Loucy (cell line): ENCODE measurements around the gene GRID1.

Source experiments
- H2AFZ ChIP-seq: fragments of 200-600 bp; sonication (generic); 2 replicates; pipeline ENCODE4 v1.6.0; 2016; ENCODE audit warnings: antibody characterized with exemption, mild to moderate bottlenecking, low read length, moderate library complexity
- H3F3A ChIP-seq: fragments of 200-600 bp; 2 replicates; pipeline ENCODE4 v1.6.0; 2016; ENCODE audit warnings: antibody characterized with exemption, low read depth, mild to moderate bottlenecking
- H3K27me3 ChIP-seq: fragments of 200-600 bp; sonication (generic); 2 replicates; pipeline ENCODE4 v1.6.1; 2014; ENCODE audit warnings: low read length, mild to moderate bottlenecking; ENCODE audit not compliant: insufficient read depth, poor library complexity, severe bottlenecking
- H3K36me3 ChIP-seq: fragments of 200-600 bp; sonication (generic); 2 replicates; pipeline ENCODE4 v1.6.1; 2016; ENCODE audit warnings: low read length; ENCODE audit not compliant: insufficient read depth
- H3K4me1 ChIP-seq: fragments of 200-600 bp; sonication (generic); 2 replicates; pipeline ENCODE4 v1.5.1; 2014; ENCODE audit warnings: low read length, mild to moderate bottlenecking; ENCODE audit not compliant: insufficient read depth, poor library complexity, severe bottlenecking
- H3K4me2 ChIP-seq: fragments of 200-600 bp; sonication (generic); 2 replicates; pipeline ENCODE4 v1.6.0; 2014; ENCODE audit warnings: antibody characterized with exemption, low read length, low read depth, mild to moderate bottlenecking; ENCODE audit not compliant: poor library complexity, severe bottlenecking
- H3K4me3 ChIP-seq: fragments of 200-600 bp; sonication (generic); 2 replicates; pipeline ENCODE4 v1.5.1; 2014; ENCODE audit warnings: low read length, mild to moderate bottlenecking, mixed read lengths; ENCODE audit not compliant: poor library complexity, severe bottlenecking
- H3K79me2 ChIP-seq: fragments of 200-600 bp; sonication (generic); 2 replicates; pipeline ENCODE4 v1.6.1; 2014; ENCODE audit warnings: low read length; ENCODE audit not compliant: insufficient read depth
- H3K9ac ChIP-seq: fragments of 200-600 bp; sonication (generic); 2 replicates; pipeline ENCODE4 v1.6.0; 2014; ENCODE audit warnings: mild to moderate bottlenecking, low read depth, low read length, moderate library complexity; ENCODE audit not compliant: poor library complexity, severe bottlenecking
- H3K9me2 ChIP-seq: fragments of 200-600 bp; sonication (generic); replicated peaks from 2 replicates; pipeline ENCODE4 v1.6.1; 2016; ENCODE audit warnings: low read depth, low read length, mixed read lengths
- H3K9me3 ChIP-seq: fragments of 200-600 bp; sonication (generic); 2 replicates; pipeline ENCODE4 v1.6.1; 2014; ENCODE audit warnings: mild to moderate bottlenecking, antibody characterized with exemption, low read length, low read depth; ENCODE audit not compliant: insufficient read depth
- H4K20me1 ChIP-seq: fragments of 200-600 bp; sonication (generic); 2 replicates; pipeline ENCODE4 v1.6.0; 2014; ENCODE audit warnings: antibody characterized with exemption, low read length, mild to moderate bottlenecking; ENCODE audit not compliant: insufficient read depth, poor library complexity, severe bottlenecking
- CTCF ChIP-seq: fragments of 200-600 bp; sonication (generic); conservative IDR thresholded peaks from 2 replicates; pipeline ENCODE4 v1.5.1; 2014; ENCODE audit warnings: mild to moderate bottlenecking, antibody characterized with exemption, low read length
- EZH2phosphoT487 ChIP-seq: fragments of 200-600 bp; IDR thresholded peaks from 2 replicates; pipeline ENCODE4 v1.6.1; 2018; ENCODE audit warnings: antibody characterized with exemption, mild to moderate bottlenecking, moderate library complexity, borderline replicate concordance

GRID1 gene

GRCh38 chr10:86368046-86368445 lies 1.5 kb upstream of the GRID1 start:
- H3K4me3 ChIP-seq = no peak overlapping the region
- no peak overlapping the region for H3K4me2 ChIP-seq
- no peaks in the 10 kb centered on the region for H3K36me3 ChIP-seq
- TF ChIP-seq CTCF (no peak), EZH2phosphoT487 (no peak)
- H4K20me1 ChIP-seq = no peaks in the 10 kb centered on the region
- H3K79me2 ChIP-seq = no peaks in the 10 kb centered on the region
- H3K9me3 ChIP-seq = no peaks in the 10 kb centered on the region
- no peaks in the 10 kb centered on the region for H3K9me2 ChIP-seq
- H3K4me1 ChIP-seq = no peaks in the 10 kb centered on the region
- H2AFZ ChIP-seq = no peak overlapping the region
- no peak overlapping the region for H3K9ac ChIP-seq
- H3F3A ChIP-seq = no peaks in the 10 kb centered on the region
- H3K27me3 ChIP-seq = no peaks in the 10 kb centered on the region

GRCh38 chr10:86367152-86367951 lies 757 bp upstream of the GRID1 start:
- Histone ChIP-seq H3K9ac (no peak overlapping the region), H4K20me1 (no peaks in the 10 kb centered on the region), H3K9me2 (no peaks in the 10 kb centered on the region), H3K79me2 (no peaks in the 10 kb centered on the region), H3K4me1 (no peaks in the 10 kb centered on the region), H3K4me3 (no peak overlapping the region), H3F3A (no peaks in the 10 kb centered on the region), H3K4me2 (no peak overlapping the region), H3K36me3 (no peaks in the 10 kb centered on the region), H2AFZ (no peak overlapping the region), H3K9me3 (no peaks in the 10 kb centered on the region), H3K27me3 (no peaks in the 10 kb centered on the region)
- TF ChIP-seq EZH2phosphoT487 = no peak
- no peak for TF ChIP-seq CTCF

GRCh38 chr10:86366902-86367151 lies 232 bp upstream of the GRID1 start:
- Histone ChIP-seq H4K20me1 (no peaks in the 10 kb centered on the region), H3K4me3 (no peak overlapping the region), H3K79me2 (no peaks in the 10 kb centered on the region), H3K9me3 (no peaks in the 10 kb centered on the region), H3K4me1 (no peaks in the 10 kb centered on the region), H3K36me3 (no peaks in the 10 kb centered on the region), H3K9me2 (no peaks in the 10 kb centered on the region), H2AFZ (no peak overlapping the region), H3F3A (no peaks in the 10 kb centered on the region), H3K27me3 (no peaks in the 10 kb centered on the region), H3K4me2 (no peak overlapping the region), H3K9ac (no peak overlapping the region)
- TF ChIP-seq CTCF (no peak), EZH2phosphoT487 (no peak)
